ENCODE data around the gene SELENOI.
"Not testable (repeated sequence)": the region's sequence is repeated elsewhere in the genome, so short reads cannot be mapped to it uniquely, and the experiment has no call there.

Gene SELENOI

DNA sequence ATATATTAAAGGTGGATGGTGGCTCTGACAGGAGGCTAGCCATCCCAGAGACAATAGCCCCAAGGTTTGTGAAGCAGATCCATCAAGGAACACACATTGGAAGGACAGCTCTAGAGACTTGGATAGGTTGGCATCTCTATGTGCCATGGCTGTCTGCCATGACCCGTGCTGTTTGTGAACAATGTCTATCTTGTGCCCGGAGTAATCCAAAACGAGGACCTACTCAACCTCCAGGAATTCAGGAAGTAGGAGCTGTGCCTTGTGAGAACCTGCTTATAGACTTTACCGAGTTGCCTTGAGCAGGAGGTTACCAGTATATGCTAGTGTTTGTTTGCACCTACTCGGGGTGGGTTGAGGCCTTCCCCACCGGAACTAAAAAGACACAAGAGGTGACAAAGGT is 43.1 kb upstream of the SELENOI start:
- DNase-seq (ENCODE audit: low read depth in 2 of 2) = no peak
- TF ChIP-seq, protein P1, sequence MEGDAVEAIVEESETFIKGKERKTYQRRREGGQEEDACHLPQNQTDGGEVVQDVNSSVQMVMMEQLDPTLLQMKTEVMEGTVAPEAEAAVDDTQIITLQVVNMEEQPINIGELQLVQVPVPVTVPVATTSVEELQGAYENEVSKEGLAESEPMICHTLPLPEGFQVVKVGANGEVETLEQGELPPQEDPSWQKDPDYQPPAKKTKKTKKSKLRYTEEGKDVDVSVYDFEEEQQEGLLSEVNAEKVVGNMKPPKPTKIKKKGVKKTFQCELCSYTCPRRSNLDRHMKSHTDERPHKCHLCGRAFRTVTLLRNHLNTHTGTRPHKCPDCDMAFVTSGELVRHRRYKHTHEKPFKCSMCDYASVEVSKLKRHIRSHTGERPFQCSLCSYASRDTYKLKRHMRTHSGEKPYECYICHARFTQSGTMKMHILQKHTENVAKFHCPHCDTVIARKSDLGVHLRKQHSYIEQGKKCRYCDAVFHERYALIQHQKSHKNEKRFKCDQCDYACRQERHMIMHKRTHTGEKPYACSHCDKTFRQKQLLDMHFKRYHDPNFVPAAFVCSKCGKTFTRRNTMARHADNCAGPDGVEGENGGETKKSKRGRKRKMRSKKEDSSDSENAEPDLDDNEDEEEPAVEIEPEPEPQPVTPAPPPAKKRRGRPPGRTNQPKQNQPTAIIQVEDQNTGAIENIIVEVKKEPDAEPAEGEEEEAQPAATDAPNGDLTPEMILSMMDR (IDR thresholded peaks at IDR 0.05; ENCODE audit: low read depth, low read length) = no peak
- H3K4me3 ChIP-seq (replicated peaks in 1 of 2; ENCODE audit: low read depth in 2 of 2, low read length in 2 of 2) = no peak overlapping the region

DNA sequence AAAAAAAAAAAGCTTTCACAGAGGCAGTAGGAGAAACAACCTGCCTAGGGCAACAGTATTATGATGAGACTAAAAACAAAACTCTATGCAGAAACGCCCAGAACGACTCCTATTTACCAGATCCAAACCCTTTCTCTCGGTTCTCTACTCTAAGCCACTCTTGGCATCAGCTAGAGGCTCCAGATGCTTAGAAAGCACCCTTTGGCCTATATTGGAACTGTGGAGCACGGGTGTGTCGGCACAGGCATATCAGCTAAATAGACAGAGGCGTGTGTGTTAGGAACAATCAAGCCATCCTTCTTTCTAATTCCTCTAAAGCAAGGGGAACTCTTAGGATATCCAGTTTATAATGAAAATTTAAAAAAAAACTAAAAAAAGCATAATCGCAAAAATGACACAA is 40.8 kb upstream of the SELENOI start:
- not testable (repeated sequence) for DNase-seq (ENCODE audit: low read depth in 2 of 2); H3K4me3 ChIP-seq (replicated peaks in 1 of 2; ENCODE audit: low read depth in 2 of 2, low read length in 2 of 2)

DNA sequence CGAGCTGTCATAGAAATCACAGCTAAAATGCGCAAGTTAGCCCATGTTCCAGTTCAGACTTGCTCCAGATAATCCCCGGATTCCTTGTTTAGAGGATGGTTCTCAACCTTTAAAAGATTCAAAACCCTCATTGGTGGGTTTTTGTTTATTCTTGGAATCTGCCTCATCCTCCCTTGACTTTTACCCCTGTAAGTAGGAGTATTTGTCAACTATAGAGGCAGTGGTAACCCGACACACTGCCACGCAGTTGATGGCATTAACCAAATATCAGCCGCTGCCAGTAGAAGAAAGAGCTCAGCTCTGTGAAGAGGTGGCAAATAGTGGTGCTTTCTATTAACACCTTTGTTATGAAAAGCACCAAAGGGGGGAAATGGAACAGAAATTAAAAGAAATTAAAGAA is 40.4 kb upstream of the SELENOI start:
- no peak for DNase-seq (ENCODE audit: low read depth in 2 of 2)
- TF ChIP-seq, protein P1 (IDR thresholded peaks at IDR 0.05; ENCODE audit: low read depth, low read length) = no peak
- no peak overlapping the region for H3K4me3 ChIP-seq (replicated peaks in 1 of 2; ENCODE audit: low read depth in 2 of 2, low read length in 2 of 2)

DNA sequence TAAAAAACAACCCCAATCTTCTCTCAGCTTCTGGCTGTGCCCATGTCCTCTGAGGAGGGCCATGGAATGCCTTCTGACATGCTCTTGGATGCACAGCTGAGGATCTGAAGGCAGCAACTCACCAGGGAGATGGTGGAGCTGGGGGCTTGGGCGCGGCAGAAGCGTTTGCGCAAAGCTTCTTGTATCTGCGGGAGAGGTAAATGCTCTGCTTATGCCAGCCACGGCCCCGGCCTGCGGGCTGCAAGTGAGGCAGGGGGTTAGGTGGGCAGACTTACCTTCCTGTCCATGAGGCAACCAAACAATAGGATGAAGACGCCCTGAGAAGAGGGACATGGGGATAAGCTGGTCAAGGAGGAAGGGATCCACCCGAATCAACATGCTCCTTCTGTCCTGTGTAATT is 36.0 kb upstream of the SELENOI start:
- DNase-seq (ENCODE audit: low read depth in 2 of 2) = no peak
- H3K4me3 ChIP-seq (replicated peaks in 1 of 2; ENCODE audit: low read depth in 2 of 2, low read length in 2 of 2) = no peak overlapping the region
- TF ChIP-seq, protein P1 (IDR thresholded peaks at IDR 0.05; ENCODE audit: low read depth, low read length) = no peak

DNA sequence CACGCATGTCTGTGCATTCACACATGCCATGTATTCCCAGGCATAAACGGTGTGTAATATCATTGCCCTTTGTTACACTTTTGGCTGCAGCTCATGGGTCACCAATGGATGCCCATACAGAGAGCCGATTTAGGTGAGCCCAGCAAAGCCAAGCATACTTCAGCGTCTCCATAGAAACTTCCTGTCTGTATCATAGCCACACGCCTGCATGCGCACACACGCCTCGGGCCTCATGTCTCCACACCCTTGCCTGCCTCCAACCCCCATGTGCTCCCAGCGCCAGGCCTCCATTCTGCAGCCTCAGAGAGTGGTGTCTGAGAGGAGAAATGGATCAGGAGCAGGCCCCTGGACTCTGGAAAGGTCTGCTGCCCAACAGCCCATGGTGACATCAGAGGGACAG is 33.5 kb upstream of the SELENOI start:
- TF ChIP-seq, protein P1 (IDR thresholded peaks at IDR 0.05; ENCODE audit: low read depth, low read length) = no peak
- no peak for DNase-seq (ENCODE audit: low read depth in 2 of 2)
- no peak overlapping the region for H3K4me3 ChIP-seq (replicated peaks in 1 of 2; ENCODE audit: low read depth in 2 of 2, low read length in 2 of 2)

DNA sequence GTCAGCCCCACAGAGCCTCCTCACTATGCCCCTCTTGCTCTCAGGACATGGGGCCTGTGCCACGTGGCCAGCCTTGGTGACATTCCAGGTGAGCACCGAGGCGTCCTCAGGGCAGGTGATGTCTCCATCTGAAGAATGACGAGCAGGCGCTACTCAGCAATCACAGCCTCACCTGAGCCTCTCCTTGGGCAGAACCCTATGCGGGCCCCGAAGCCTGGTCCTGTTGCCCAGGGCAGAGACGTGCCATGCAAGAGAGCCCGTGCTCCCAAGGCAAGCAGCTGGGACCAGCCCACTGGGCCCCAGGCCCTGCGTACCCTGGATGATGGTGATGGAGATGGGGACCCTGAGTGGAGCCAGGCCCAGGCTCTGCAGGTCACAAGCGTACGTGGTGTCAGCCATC is 32.5 kb upstream of the SELENOI start:
- no peak for DNase-seq (ENCODE audit: low read depth in 2 of 2)
- H3K4me3 ChIP-seq (replicated peaks in 1 of 2; ENCODE audit: low read depth in 2 of 2, low read length in 2 of 2) = no peak overlapping the region
- TF ChIP-seq, protein P1 (IDR thresholded peaks at IDR 0.05; ENCODE audit: low read depth, low read length) = no peak

DNA sequence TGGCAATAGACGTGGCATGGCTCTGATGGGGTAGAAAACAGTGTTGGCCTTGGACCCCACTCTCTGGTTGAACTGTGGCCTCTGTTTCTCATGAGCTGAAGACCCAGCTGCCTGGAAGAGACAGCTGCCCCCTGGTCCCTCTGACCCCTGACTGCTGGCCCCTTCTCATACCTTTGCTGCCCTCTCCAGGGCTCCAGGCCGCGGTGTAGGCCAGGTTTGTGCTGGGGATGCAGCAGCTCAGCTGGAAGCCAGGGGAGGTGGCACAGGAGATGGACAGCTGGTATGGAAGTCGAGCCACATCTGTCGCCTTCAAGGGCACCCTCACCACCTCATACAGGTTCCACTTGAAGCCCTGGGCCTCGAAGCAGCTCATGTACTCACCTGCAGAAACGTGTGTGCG is 31.7 kb upstream of the SELENOI start:
- H3K4me3 ChIP-seq (replicated peaks in 1 of 2; ENCODE audit: low read depth in 2 of 2, low read length in 2 of 2) = no peak overlapping the region
- DNase-seq (ENCODE audit: low read depth in 2 of 2) = no peak
- TF ChIP-seq, protein P1 (IDR thresholded peaks at IDR 0.05; ENCODE audit: low read depth, low read length) = no peak

Data from cardiac fibroblast (primary cell).